A549 (cell line): ENCODE data around the gene OPRD1. TPM values are rescaled to one million over a fixed set of nuclear protein-coding genes. Genes with fewer than 3 reads are reported as not detected.

Source experiments
- ATAC-seq, 2 experiments: fragments of 200-7000 bp in 1 of 2; fragments of >200 bp in 1 of 2; cut with Nextera tagmentation in 1 of 2; cut with Tn5 transposase in 1 of 2; 3 replicates each; pipeline versions ENCODE4 v1.8.0 to v1.9.1; 2018 to 2020; ENCODE audit warnings: mild to moderate bottlenecking in 1 of 2, moderate library complexity in 1 of 2
- CTCF ChIA-PET: fragments of 300-600 bp; sonication (Branson Sonifier 250); formaldehyde crosslinking; extraction: SDS; loops from one replicate; lab custom pipeline; 2021; ENCODE audit warnings: antibody characterized with exemption, inconsistent platforms; lab: Yijun Ruan, JAX
- POLR2A ChIA-PET: fragments of 350-600 bp; formaldehyde crosslinking; extraction: SDS; loops from one replicate; lab custom pipeline; 2021; ENCODE audit warnings: antibody characterized with exemption, inconsistent platforms; lab: Yijun Ruan, JAX
- DNase-seq, 2 experiments: peaks; one replicate each; pipeline versions ENCODE4 v3.0.0 to v3.0.0-alpha.2; 2011 to 2016; ENCODE audit warnings: low read depth in 1 of 2, low spot score in 1 of 2
- FAIRE-seq: peaks from 2 replicates; lab custom pipeline; 2011; peaks lifted over from hg19 to GRCh38; lab: Jason Lieb, UNC
- H3K27ac ChIP-seq, 2 experiments: fragments of >200 bp; sonication (Bioruptor Twin); formaldehyde crosslinking; 3 replicates each; pipeline ENCODE4 v1.5.1; 2016 to 2017
- H3K4me1 ChIP-seq: fragments of >200 bp; sonication (Bioruptor Twin); formaldehyde crosslinking; 3 replicates; pipeline ENCODE4 v1.6.1; 2016
- H3K4me2 ChIP-seq: fragments of >200 bp; sonication (Bioruptor Twin); formaldehyde crosslinking; 3 replicates; pipeline ENCODE4 v1.6.1; 2016
- H3K4me3 ChIP-seq: fragments of >200 bp; sonication (Bioruptor Twin); formaldehyde crosslinking; 3 replicates; pipeline ENCODE4 v1.5.1; 2016
- H3K9me3 ChIP-seq: fragments of >200 bp; sonication (Bioruptor Twin); formaldehyde crosslinking; 3 replicates; pipeline ENCODE4 v1.6.1; 2016
- BHLHE40 ChIP-seq: IDR thresholded peaks from 2 replicates; pipeline ENCODE4 v1.6.1; 2012; ENCODE audit warnings: low read depth, low read length, inconsistent platforms
- CEBPB ChIP-seq, 2 experiments: fragments of >200 bp in 1 of 2; sonication (Bioruptor Twin) in 1 of 2; formaldehyde crosslinking in 1 of 2; IDR thresholded peaks; 2 replicates each; pipeline ENCODE4 v1.6.1; 2012 to 2016
- CHD2 ChIP-seq: fragments of 150-350 bp; IDR thresholded peaks from 2 replicates; pipeline ENCODE4 v1.6.1; 2014; ENCODE audit warnings: low read length; ENCODE audit not compliant: partially characterized antibody
- EHF ChIP-seq: fragments of 250-450 bp; sonication (Bioruptor Pico); IDR thresholded peaks from 2 replicates; pipeline ENCODE4 v1.5.0; 2020; ENCODE audit warnings: mild to moderate bottlenecking
- HDAC2 ChIP-seq: fragments of 200-600 bp; sonication (generic); IDR thresholded peaks from 2 replicates; pipeline ENCODE4 v1.6.1; 2016
- HEYL ChIP-seq: fragments of 250-450 bp; sonication (Bioruptor Pico); IDR thresholded peaks from 2 replicates; pipeline ENCODE4 v1.8.0; 2021; ENCODE audit warnings: mild to moderate bottlenecking, moderate library complexity
- HOXB13 ChIP-seq: fragments of 250-450 bp; sonication (Bioruptor Pico); IDR thresholded peaks from 2 replicates; pipeline ENCODE4 v1.5.0; 2020; ENCODE audit warnings: low read depth, mild to moderate bottlenecking, moderate library complexity
- HOXB5 ChIP-seq: fragments of 250-450 bp; sonication (Bioruptor Pico); IDR thresholded peaks from 2 replicates; pipeline ENCODE4 v1.5.0; 2020; ENCODE audit warnings: mild to moderate bottlenecking, moderate library complexity
- KDM5A ChIP-seq: fragments of 200-600 bp; sonication (generic); IDR thresholded peaks from 2 replicates; pipeline ENCODE4 v1.6.1; 2016; ENCODE audit warnings: antibody characterized with exemption, mild to moderate bottlenecking
- MAFK ChIP-seq: fragments of 450-650 bp; IDR thresholded peaks from 2 replicates; pipeline ENCODE4 v1.6.1; 2014; ENCODE audit not compliant: partially characterized antibody
- MAZ ChIP-seq: fragments of 150-350 bp; IDR thresholded peaks from 2 replicates; pipeline ENCODE4 v1.6.1; 2014; ENCODE audit warnings: antibody characterized with exemption, low read depth, low read length, borderline replicate concordance
- POLR2A ChIP-seq: IDR thresholded peaks from 2 replicates; pipeline ENCODE4 v1.6.1; 2012; ENCODE audit warnings: mild to moderate bottlenecking, low read length
- RAD21 ChIP-seq, 2 experiments: fragments of >200 bp in 1 of 2; sonication (Bioruptor Twin) in 1 of 2; formaldehyde crosslinking in 1 of 2; IDR thresholded peaks in 1 of 2; conservative IDR thresholded peaks in 1 of 2; 2 replicates in 1 of 2; 3 replicates in 1 of 2; pipeline ENCODE4 v1.6.1; 2012 to 2018; ENCODE audit warnings: inconsistent platforms in 1 of 2
- RARB ChIP-seq: fragments of 250-450 bp; sonication (Bioruptor Pico); IDR thresholded peaks from 2 replicates; pipeline ENCODE4 v1.8.0; 2021; ENCODE audit warnings: mild to moderate bottlenecking, moderate library complexity
- SMC3 ChIP-seq: fragments of >200 bp; sonication (Bioruptor Twin); formaldehyde crosslinking; IDR thresholded peaks from 3 replicates; pipeline ENCODE4 v1.6.1; 2018; ENCODE audit warnings: inconsistent platforms
- TP53 ChIP-seq: fragments of 250-450 bp; sonication (Bioruptor Pico); IDR thresholded peaks from 2 replicates; pipeline ENCODE4 v1.5.0; 2021; ENCODE audit warnings: mild to moderate bottlenecking, moderate library complexity
- ZFP36 ChIP-seq: fragments of 450-650 bp; IDR thresholded peaks from 2 replicates; pipeline ENCODE4 v1.6.1; 2014; ENCODE audit warnings: borderline replicate concordance; ENCODE audit not compliant: partially characterized antibody
- ZSCAN20 ChIP-seq: fragments of 250-450 bp; sonication (Bioruptor Pico); IDR thresholded peaks from 2 replicates; pipeline ENCODE4 v1.8.0; 2022; ENCODE audit warnings: mild to moderate bottlenecking, moderate library complexity
- WGBS: methylation state at CpG from one replicate; pipeline ENCODE4 v1.1.6; 2017; ENCODE audit errors: missing lambda C conversion rate; 5-methylcytosine and 5-hydroxymethylcytosine counted together
- polyA plus RNA-seq, 4 experiments: library from polyadenylated mRNA; depleted of rRNA in 3 of 4; stranded (reverse); fragments of >200 nt; fragmentation: RNase III in 1 of 4; extraction: RNeasy Plus Mini Kit Qiagen cat#74134 plus additional on column Dnase treatment in 1 of 4; gene quantifications; 2 replicates in 3 of 4; 3 replicates in 1 of 4; pipeline ENCODE4 v1.2.3, GENCODE V29; 2011 to 2017
- TF ChIP-seq, protein P1 (sequence below): IDR thresholded peaks from 2 replicates; pipeline ENCODE4 v1.6.1; 2012
- TF ChIP-seq, protein P2 (sequence below): fragments of >200 bp; sonication (Bioruptor Twin); formaldehyde crosslinking; IDR thresholded peaks from 3 replicates; pipeline ENCODE4 v1.5.1; 2016
- TF ChIP-seq, protein P3 (sequence below): fragments of 200-600 bp; sonication (generic); IDR thresholded peaks from 2 replicates; pipeline ENCODE4 v1.6.1; 2016; ENCODE audit warnings: antibody characterized with exemption, mild to moderate bottlenecking, moderate library complexity
- TF ChIP-seq, protein P4 (sequence below): IDR thresholded peaks from 2 replicates; pipeline ENCODE4 v1.6.1; 2012
- TF ChIP-seq, protein P5 (sequence below): IDR thresholded peaks from 2 replicates; pipeline ENCODE4 v1.6.1; 2012; ENCODE audit warnings: low read depth, borderline replicate concordance

The OPRD1 gene
- polyA plus RNA-seq, 2 of the 4 experiments (the other 2 are of a cell fraction) = not detected

DNA sequence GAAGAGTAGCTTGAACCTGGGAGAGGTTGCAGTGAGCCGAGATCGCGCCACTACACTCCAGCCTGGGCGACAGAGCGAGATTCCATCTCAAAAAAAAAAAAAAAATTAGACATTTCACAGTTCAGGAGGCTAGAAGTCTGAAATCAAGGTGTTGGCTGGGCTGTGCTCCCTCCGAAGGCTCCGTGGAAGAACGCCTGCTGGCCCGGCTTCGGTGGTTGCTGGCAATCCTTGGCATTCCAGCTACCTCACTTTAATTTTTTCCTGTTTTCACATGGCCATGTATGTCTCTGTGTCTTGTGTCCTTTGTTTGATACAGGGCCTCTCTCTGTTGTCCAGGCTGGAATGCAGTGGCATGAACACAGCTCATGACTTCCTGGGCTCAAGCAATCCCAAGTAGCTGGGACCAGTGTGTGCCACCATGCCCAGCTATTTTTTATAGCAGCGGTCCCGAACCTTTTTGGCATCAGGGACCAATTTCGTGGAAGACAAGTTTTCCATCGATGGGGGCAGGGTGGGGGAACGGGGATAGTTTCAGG, 24.5 kb downstream of the OPRD1 start:
- ATAC-seq = no peak
- Histone ChIP-seq H3K9me3 (no peaks in the 10 kb centered on the region), H3K4me1 (peaks cover 3% of the 10 kb centered on the region; the same call in 1 of the 3 replicates), H3K4me2 (no peak overlapping the region), H3K4me3 (no peak overlapping the region), H3K27ac (no peak overlapping the region)
- no peak for DNase-seq
- no peak for FAIRE-seq
- 89% methylated on average over 15 of the region's 15 CpGs for WGBS
- ChIA-PET CTCF (interaction anchor here (0.9 to 2.1 kb wide), 3 partner anchors 9 to 197 kb away, joined by 3 to 6 read pairs (median 3); no protein-coding TSS in a partner anchor), POLR2A (no interaction called here)
- no peak for TF ChIP-seq TP53 (CRISPR knock-in tag)
- no peak for TF ChIP-seq RAD21 (conservative IDR thresholded peaks at IDR 0.05 in 1 of 2, IDR thresholded peaks at IDR 0.05 in 1 of 2)
- no peak for TF ChIP-seq BHLHE40

DNA sequence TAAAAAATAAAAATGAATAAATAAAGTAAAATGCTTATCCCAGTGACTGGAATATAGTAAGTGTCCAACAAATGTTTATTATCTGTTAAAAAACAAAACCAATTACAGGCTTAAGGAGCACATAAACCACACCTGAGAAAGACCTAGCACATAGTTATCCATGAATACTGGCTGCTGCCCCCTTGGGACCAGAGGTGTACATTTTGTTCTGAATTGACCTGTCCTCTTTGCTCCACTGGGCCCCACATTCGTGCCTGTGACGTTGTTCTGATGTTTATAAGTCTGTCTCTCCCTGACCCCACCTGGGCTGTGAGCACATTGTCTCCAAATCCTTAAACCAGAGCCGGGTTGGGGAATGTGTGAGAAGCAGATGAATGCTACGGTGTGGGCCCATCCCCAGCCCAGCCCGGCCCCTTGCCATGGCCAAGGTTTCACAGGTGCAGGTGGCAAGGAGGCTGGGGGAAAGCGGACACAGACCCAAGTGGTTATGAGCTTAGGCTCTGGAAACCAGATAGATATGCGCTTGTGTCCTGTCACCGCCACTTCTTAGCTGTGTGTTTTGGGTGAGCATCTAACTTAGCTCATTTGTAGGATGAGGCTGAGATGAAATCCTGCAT, 29.1 kb downstream of the OPRD1 start:
- ATAC-seq = no peak
- POLR2A ChIA-PET = interaction anchor here (0.8 kb wide), 1 partner anchor 514 kb away, joined by 6 read pairs; no protein-coding TSS in a partner anchor
- Histone ChIP-seq H3K4me2 (no peak overlapping the region), H3K27ac (no peak overlapping the region), H3K4me3 (no peak overlapping the region)
- 86% methylated on average over 7 of the region's 8 CpGs for whole genome bisulfite sequencing
- TF ChIP-seq SMC3 (no peak), POLR2A (no peak), MAZ (no peak), CHD2 (no peak), ZSCAN20 (CRISPR knock-in tag) (no peak), CEBPB (IDR thresholded peaks at IDR 0.05) (no peak), HEYL (no peak), KDM5A (no peak), MAFK (no peak), ZFP36 (no peak), HOXB13 (CRISPR knock-in tag) (no peak), EHF (CRISPR knock-in tag) (no peak), HDAC2 (no peak), RARB (CRISPR knock-in tag) (no peak), HOXB5 (CRISPR knock-in tag) (no peak)
- TF ChIP-seq, protein P1, sequence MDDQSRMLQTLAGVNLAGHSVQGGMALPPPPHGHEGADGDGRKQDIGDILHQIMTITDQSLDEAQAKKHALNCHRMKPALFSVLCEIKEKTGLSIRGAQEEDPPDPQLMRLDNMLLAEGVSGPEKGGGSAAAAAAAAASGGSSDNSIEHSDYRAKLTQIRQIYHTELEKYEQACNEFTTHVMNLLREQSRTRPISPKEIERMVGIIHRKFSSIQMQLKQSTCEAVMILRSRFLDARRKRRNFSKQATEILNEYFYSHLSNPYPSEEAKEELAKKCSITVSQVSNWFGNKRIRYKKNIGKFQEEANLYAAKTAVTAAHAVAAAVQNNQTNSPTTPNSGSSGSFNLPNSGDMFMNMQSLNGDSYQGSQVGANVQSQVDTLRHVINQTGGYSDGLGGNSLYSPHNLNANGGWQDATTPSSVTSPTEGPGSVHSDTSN = no peak
- TF ChIP-seq, protein P2, sequence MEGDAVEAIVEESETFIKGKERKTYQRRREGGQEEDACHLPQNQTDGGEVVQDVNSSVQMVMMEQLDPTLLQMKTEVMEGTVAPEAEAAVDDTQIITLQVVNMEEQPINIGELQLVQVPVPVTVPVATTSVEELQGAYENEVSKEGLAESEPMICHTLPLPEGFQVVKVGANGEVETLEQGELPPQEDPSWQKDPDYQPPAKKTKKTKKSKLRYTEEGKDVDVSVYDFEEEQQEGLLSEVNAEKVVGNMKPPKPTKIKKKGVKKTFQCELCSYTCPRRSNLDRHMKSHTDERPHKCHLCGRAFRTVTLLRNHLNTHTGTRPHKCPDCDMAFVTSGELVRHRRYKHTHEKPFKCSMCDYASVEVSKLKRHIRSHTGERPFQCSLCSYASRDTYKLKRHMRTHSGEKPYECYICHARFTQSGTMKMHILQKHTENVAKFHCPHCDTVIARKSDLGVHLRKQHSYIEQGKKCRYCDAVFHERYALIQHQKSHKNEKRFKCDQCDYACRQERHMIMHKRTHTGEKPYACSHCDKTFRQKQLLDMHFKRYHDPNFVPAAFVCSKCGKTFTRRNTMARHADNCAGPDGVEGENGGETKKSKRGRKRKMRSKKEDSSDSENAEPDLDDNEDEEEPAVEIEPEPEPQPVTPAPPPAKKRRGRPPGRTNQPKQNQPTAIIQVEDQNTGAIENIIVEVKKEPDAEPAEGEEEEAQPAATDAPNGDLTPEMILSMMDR = no peak
- TF ChIP-seq, protein P3, sequence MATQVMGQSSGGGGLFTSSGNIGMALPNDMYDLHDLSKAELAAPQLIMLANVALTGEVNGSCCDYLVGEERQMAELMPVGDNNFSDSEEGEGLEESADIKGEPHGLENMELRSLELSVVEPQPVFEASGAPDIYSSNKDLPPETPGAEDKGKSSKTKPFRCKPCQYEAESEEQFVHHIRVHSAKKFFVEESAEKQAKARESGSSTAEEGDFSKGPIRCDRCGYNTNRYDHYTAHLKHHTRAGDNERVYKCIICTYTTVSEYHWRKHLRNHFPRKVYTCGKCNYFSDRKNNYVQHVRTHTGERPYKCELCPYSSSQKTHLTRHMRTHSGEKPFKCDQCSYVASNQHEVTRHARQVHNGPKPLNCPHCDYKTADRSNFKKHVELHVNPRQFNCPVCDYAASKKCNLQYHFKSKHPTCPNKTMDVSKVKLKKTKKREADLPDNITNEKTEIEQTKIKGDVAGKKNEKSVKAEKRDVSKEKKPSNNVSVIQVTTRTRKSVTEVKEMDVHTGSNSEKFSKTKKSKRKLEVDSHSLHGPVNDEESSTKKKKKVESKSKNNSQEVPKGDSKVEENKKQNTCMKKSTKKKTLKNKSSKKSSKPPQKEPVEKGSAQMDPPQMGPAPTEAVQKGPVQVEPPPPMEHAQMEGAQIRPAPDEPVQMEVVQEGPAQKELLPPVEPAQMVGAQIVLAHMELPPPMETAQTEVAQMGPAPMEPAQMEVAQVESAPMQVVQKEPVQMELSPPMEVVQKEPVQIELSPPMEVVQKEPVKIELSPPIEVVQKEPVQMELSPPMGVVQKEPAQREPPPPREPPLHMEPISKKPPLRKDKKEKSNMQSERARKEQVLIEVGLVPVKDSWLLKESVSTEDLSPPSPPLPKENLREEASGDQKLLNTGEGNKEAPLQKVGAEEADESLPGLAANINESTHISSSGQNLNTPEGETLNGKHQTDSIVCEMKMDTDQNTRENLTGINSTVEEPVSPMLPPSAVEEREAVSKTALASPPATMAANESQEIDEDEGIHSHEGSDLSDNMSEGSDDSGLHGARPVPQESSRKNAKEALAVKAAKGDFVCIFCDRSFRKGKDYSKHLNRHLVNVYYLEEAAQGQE = no peak
- TF ChIP-seq, protein P4, sequence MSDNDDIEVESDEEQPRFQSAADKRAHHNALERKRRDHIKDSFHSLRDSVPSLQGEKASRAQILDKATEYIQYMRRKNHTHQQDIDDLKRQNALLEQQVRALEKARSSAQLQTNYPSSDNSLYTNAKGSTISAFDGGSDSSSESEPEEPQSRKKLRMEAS = no peak
- TF ChIP-seq, protein P5, sequence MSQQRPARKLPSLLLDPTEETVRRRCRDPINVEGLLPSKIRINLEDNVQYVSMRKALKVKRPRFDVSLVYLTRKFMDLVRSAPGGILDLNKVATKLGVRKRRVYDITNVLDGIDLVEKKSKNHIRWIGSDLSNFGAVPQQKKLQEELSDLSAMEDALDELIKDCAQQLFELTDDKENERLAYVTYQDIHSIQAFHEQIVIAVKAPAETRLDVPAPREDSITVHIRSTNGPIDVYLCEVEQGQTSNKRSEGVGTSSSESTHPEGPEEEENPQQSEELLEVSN = no peak
- TF ChIP-seq, all 56 proteins: peak for 0
- CTCF ChIA-PET = interaction anchor here (2.0 kb wide), 1 partner anchor 57 kb away, joined by 7 read pairs; no protein-coding TSS in a partner anchor
- FAIRE-seq = no peak
- no peak for DNase-seq
- Histone ChIP-seq H3K9me3 (no peaks in the 10 kb centered on the region), H3K4me1 (peaks cover 3% of the 10 kb centered on the region; the same call in 1 of the 3 replicates)
